ENCODE results near the gene CKB. TPM values are rescaled to one million over a fixed set of nuclear protein-coding genes. Genes with fewer than 3 reads are reported as not detected.

Gene CKB
- total RNA-seq, 6 donors from 2014 or later, result 168 to 303 (median 231) TPM

DNA sequence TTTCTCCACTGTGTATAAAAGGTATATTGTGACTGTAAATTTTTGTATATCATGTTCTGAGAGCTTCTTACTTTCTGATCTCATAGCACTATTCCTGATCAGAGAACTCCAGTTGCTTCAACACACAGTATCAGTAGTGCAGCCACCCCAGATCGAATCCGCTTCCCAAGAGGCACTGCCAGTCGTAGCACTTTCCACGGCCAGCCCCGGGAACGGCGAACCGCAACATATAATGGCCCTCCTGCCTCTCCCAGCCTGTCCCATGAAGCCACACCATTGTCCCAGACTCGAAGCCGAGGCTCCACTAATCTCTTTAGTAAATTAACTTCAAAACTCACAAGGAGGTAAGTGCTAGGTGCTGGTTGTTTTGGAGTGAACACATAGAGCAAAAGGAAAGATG, 30.9 kb downstream of the CKB start:
- peak overlapping the region in 2 of 4 donors; percentile 71 to 77 for H3K27ac ChIP-seq
- ATAC-seq (ENCODE audit: low FRiP score in 2 of 2) (no peak), DNase-seq (no peak)
- H3K36me3 ChIP-seq, result peaks cover 12 to 93% (median 56%) of the 10 kb centered on the region in 4 donors
- WGBS, 2 donors, result 81 to 88% methylated on average over 10 of the region's 10 CpGs
- H3K4me1 ChIP-seq, result peaks cover 0 to 2% (median 0%) of the 10 kb centered on the region in 4 donors
- no peaks in the 10 kb centered on the region for H3K27me3 ChIP-seq
- H3K4me3 ChIP-seq, result no peak overlapping the region
- TF ChIP-seq EP300 (IDR thresholded peaks at IDR 0.05) (no peak), CTCF (IDR thresholded peaks at IDR 0.05) (no peak), POLR2A (IDR thresholded peaks at IDR 0.05) (no peak), POLR2AphosphoS5 (IDR thresholded peaks at IDR 0.05) (no peak)
- H3K9me3 ChIP-seq, result no peaks in the 10 kb centered on the region

DNA sequence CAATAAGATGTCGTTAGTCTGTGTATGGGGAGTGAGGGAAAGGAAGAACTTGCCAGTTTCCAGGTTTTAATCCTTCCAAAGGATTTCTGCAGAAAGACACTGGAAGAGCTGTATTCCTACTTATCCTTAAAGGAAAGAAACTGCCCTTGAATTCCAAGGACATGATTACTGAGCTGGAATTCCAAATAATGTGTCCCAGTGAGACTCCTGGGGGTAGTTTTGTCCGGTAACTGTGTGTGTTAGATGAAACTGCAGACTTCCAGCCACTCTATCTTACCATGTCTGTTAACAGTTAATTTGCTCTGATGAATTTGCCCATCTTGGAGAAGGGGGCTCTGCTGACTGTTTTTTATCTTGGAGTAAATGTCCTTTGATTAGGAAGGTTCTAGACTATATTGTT, 33.0 kb downstream of the CKB start:
- Histone ChIP-seq H3K27ac (no peak overlapping the region), H3K27me3 (no peaks in the 10 kb centered on the region), H3K36me3 (peaks cover 12 to 82% (median 38%) of the 10 kb centered on the region in 4 donors), H3K9me3 (no peaks in the 10 kb centered on the region), H3K4me3 (no peak overlapping the region), H3K4me1 (no peaks in the 10 kb centered on the region)
- WGBS, 2 donors, result 91 to 94% methylated on average over 2 of the region's 2 CpGs
- TF ChIP-seq POLR2A (IDR thresholded peaks at IDR 0.05) (no peak), EP300 (IDR thresholded peaks at IDR 0.05) (no peak), POLR2AphosphoS5 (IDR thresholded peaks at IDR 0.05) (no peak), CTCF (IDR thresholded peaks at IDR 0.05) (no peak)
- DNase-seq (no peak), ATAC-seq (ENCODE audit: low FRiP score in 2 of 2) (no peak)

DNA sequence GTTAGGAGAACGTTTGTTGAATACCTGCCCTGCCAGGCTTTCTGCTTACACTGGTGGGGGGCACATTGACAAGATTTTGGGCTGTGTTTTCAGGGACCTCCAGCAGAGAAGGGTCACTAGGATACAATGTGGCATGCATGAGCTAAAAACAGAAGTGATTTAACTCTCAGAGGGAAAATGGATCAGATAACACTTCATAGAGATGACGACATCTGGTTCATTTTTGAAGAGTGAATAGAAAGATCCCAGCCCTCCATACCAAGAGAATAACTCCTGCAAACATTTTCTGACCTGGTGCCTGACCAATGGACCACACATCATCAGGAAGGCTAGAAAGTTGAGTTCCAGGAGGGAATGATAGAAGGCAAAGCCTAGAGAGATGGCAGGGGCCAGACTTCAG, 33.7 kb downstream of the CKB start:
- no peak for TF ChIP-seq EP300 (IDR thresholded peaks at IDR 0.05)
- TF ChIP-seq CTCF (IDR thresholded peaks at IDR 0.05), result no peak
- TF ChIP-seq POLR2A (IDR thresholded peaks at IDR 0.05), result no peak
- TF ChIP-seq POLR2AphosphoS5 (IDR thresholded peaks at IDR 0.05), result no peak
- ATAC-seq (ENCODE audit: low FRiP score in 2 of 2), result peak in 1 of 2 donors; percentile 40
- Histone ChIP-seq H3K4me1 (no peaks in the 10 kb centered on the region), H3K27ac (no peak overlapping the region), H3K9me3 (no peaks in the 10 kb centered on the region), H3K4me3 (no peak overlapping the region), H3K36me3 (peaks cover 12 to 81% (median 38%) of the 10 kb centered on the region in 4 donors), H3K27me3 (no peaks in the 10 kb centered on the region)
- no peak for DNase-seq
- WGBS, 2 donors, result 84 to 88% methylated on average over 2 of the region's 2 CpGs

DNA sequence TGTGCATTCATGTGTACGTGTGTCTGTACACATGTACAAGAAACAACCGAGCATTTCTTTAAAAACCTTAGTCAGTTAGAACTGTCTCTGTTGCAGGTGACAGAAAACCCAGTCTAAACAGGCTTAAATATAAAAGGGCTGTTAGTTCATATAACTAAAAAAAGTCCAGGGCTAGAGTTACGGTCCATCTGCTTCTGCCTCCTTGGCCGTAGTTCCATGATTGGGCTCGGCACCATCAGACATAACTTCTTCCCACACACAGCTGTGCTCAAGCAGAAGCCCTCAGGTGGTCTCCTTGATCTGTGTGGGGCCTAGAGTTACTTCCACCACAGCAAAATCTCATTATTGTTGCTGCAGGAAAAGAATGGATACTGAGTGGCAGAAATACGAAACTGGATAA, 34.6 kb downstream of the CKB start:
- H3K4me3 ChIP-seq, result no peak overlapping the region
- no peaks in the 10 kb centered on the region for H3K9me3 ChIP-seq
- no peaks in the 10 kb centered on the region for H3K27me3 ChIP-seq
- WGBS, 2 donors, result 91 to 94% methylated on average over 6 of the region's 6 CpGs
- peaks cover 12 to 81% (median 42%) of the 10 kb centered on the region in 4 donors for H3K36me3 ChIP-seq
- TF ChIP-seq POLR2AphosphoS5 (IDR thresholded peaks at IDR 0.05) (no peak), POLR2A (IDR thresholded peaks at IDR 0.05) (no peak), EP300 (IDR thresholded peaks at IDR 0.05) (no peak)
- DNase-seq (no peak), ATAC-seq (ENCODE audit: low FRiP score in 2 of 2) (no peak)
- H3K4me1 ChIP-seq, result no peaks in the 10 kb centered on the region
- H3K27ac ChIP-seq, result no peak overlapping the region

GRCh38 chr14:103485504-103485903, 37.1 kb downstream of the CKB start:
- H3K4me3 ChIP-seq, result no peak overlapping the region
- no peak overlapping the region for H3K27ac ChIP-seq
- no peaks in the 10 kb centered on the region for H3K9me3 ChIP-seq
- peaks cover 19 to 77% (median 43%) of the 10 kb centered on the region in 4 donors for H3K36me3 ChIP-seq
- DNase-seq (no peak), ATAC-seq (ENCODE audit: low FRiP score in 2 of 2) (no peak)
- WGBS, 2 donors, result 94 to 100% methylated on average over 2 of the region's 2 CpGs
- H3K27me3 ChIP-seq, result no peaks in the 10 kb centered on the region
- no peaks in the 10 kb centered on the region for H3K4me1 ChIP-seq
- no peak for TF ChIP-seq POLR2A (IDR thresholded peaks at IDR 0.05)
- TF ChIP-seq CTCF (IDR thresholded peaks at IDR 0.05), result no peak
- no peak for TF ChIP-seq POLR2AphosphoS5 (IDR thresholded peaks at IDR 0.05)
- no peak for TF ChIP-seq EP300 (IDR thresholded peaks at IDR 0.05)
